GM21717 (cell line): ENCODE results near the gene IPO13.

Experiments
- ATAC-seq: cut with Tn5 transposase; IDR thresholded peaks from one replicate; pipeline ENCODE4 v1.9.1; 2021; ENCODE audit warnings: mild to moderate bottlenecking, moderate library complexity; ENCODE audit not compliant: unreplicated experiment

Gene IPO13

DNA sequence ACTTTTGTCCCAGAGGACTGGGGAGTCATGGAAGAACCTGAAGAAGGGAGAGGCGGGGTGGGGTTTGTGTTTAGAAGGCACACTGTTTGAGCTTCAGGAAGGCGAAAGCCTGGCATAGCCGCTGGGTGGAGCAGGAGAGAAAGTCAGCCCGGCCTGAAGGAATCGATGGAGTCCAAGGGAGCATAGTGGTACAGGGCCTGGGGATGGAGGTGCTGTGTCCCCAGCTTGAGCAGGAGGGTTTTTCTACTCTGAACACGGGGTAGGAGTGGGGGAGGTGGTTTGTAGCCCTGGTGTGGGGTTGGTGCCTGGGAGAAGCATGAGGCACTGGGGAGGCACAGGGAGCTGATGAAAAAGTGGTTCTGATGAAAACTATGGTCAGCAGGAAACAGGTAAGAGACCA is 40.0 kb downstream of the IPO13 start:
- ATAC-seq, result no peak

DNA sequence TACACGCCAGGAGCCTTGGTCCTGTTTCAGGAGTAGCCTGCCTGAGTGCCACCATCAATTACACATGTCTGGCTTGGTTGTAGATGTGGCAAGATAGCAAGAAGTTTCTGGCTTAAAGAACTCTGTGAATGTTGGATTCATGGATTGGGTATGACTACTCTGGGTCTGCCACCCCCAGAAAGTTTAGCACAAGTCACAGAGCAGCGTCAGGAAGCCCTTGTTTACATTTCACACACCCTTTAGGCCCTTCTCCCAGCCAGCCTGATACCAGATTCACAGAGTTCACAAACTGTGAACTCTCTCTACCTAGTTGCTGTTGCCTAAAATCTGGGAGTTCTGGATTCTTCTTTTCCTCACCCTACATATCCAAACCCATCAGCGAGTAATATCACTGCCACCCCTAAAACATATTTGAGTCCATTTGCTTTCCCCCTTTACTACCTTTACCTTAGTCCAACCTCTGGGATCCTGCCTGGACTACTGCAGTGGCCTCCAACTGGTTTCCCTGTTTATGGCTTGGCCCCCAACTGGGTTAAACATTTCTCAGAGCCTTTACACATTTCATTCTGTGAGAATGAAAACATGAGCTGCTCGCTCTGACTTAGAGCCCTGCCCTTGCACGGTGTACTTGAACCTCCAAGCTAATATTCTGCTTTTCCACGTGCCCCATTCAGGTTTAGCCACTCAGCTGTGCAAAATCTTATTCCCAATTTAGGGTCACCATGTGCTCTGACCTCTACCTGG is 40.6 kb downstream of the IPO13 start:
- no peak for ATAC-seq

DNA sequence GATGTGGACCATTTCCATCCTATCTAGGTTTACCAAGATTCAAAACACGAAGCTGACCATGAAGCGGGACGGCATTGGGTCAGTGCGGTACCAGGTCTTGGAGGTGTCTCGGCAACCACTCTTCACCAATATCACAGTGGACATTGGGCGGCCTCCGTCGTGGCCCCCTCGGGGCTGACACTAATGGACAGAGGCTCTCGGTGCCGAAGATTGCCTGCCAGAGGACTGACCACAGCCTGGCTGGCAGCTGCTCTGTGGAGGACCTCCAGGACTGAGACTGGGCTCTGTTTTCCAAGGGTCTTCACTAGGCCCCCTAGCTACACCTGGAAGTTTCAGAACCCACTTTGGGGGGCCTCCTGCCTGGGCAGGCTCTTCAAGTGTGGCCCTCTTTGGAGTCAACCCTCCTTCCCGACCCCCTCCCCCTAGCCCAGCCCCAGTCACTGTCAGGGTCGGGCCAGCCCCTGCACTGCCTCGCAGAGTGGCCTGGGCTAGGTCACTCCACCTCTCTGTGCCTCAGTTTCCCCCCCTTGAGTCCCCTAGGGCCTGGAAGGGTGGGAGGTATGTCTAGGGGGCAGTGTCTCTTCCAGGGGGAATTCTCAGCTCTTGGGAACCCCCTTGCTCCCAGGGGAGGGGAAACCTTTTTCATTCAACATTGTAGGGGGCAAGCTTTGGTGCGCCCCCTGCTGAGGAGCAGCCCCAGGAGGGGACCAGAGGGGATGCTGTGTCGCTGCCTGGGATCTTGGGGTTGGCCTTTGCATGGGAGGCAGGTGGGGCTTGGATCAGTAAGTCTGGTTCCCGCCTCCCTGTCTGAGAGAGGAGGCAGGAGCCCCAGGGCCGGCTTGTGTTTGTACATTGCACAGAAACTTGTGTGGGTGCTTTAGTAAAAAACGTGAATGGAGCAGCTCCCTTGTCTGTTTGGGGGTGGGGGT is 43.8 kb downstream of the IPO13 start:
- no peak for ATAC-seq

DNA sequence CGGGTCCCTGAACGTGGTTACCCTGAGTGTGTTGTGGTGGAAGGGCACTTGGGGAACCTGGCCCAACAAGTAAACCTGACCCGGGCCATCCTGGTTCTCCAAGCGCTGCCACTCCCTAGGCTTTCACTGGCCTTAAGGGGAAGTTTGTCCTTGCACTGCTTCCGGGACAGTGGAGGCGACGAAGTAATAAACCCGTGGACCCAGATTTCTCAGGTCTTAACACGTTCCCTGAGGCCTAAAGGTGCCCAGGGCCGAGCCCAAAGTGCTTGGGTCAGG is 44.4 kb downstream of the IPO13 start:
- ATAC-seq, result peak; percentile 4

DNA sequence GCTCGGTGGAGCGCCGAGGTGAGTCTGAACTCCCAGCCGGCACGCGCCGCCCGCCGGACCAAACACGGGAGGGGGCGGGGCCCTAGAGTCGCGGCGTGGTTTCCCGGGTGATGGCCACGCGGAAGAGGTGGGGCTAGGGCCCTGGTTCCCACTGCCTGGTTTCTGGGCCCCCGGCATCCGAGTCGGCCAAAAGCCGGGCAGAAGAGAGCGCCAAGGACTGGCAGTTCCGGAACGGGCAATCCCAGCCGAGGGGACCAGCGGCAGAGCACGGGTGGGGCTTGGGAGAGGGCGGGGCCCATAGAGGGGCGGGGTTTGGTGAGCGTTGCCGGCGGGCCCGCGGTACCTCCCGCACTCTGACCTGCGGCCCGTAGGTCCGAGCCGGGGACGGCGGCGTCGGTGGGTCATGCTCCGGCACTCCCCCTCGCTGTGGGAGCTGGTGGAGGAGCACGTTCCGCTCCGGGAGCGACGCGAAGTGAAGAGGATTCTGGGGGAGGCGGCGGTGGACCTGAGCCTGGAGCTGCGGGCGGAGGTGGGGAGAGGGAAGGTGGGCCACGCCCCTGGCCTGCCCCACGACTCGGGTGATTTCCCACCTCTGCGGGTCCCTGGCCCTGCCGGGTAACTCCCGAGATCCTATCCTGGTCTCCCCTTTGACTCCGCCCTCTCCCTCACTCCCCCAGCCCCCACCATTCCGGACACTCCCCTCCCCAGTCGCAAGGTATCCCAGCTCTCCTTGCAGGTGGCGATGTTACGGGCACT is 44.9 kb downstream of the IPO13 start, which contains the start of gene CCDC24:
Gene CCDC24, plus strand, starts transcription at position 124 of the 756 bp plus-strand sequence. Its CDS starts 280 bp downstream, at position 404.
- ATAC-seq, result peak; percentile 55

DNA sequence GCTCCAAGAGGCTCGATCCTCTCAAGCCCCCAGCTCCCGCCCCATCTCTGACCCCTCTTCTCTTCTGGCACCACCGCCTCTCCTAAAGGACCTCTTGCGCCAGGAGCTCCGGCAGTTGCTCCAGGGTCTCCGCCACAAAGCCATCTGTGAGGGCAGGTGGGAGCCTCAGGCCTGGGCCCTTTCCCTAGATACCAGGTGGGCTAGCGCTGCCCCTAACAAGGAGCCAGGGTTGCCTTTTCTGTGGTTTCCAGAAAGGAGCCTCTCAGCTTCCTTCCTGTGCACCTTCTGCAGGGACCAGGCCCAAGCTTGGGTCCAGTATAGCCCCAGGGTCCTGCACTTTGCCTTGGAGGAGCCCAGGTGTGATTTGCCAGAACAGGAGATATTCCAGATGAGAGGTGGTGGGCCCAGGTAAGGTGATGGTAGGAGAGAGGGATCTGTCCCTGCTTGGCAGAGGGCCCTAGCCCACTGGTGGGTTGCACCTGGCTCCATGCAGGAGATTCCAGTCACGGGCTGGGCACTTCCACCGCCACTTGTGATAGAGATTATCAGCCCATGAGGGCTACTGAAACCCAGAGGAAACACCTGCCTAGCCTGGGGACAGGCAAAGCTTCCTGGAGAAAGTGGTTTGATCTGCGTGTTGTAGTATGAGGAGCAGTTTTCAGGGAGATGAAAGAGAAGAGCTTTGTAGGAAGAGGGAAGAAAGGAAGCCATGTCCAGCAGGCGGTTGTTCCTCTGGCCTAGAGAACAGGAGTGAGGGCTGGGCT is 45.7 kb downstream of the IPO13 start:
- ATAC-seq, result no peak

DNA sequence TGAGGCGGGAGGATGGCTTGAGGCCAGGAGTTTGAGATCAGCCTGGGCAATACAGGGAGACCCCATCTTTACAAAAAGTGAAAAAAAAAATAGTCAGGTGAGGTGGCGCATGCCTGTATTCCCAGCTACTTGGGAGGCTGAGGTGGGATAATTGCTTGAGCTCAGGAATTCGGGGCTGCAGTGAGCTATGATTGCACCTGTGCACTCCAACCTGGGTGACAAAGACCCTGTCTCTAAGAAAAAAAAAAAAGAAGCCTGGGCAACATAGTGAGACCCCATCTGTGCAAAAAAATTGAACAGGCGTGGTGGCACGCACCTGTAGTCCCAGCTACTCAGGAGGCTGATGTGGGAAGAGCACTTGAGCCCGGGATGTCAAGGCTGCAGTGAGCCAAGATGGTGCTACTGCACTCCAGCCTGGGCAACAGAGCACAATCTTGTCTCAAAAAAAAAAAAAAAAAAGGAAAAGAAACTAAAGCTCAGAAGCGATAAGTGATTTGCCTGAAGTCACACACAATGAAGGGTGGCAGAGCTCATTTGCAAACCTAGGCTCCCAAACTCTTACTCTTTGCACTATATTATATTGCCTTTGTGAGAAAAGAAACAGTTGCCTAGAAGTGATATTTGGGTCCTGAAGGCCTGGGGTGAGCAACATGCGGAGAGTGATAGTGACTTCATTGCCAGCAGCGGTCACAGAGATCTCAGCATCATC is 46.6 kb downstream of the IPO13 start:
- no peak for ATAC-seq

DNA sequence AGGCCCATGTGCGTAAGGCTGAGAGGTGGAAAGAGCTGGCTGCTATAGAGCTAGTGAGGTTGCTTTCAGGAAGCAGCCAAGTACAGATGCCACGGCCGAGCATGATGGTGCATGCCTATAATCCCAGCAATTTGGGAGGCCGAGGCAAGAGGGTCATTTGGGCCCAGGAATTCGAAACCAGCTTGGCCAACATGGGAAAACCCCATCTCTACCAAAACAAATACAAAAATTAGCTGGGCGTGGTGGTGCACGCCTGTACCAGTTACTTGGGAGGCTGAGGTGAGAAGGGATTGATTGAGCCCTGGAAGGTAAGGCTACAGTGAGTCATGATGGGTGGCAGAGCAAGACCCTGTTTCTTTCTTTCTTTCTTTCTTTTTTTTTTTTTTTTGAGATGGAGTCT is 47.3 kb downstream of the IPO13 start:
- ATAC-seq, result no peak

DNA sequence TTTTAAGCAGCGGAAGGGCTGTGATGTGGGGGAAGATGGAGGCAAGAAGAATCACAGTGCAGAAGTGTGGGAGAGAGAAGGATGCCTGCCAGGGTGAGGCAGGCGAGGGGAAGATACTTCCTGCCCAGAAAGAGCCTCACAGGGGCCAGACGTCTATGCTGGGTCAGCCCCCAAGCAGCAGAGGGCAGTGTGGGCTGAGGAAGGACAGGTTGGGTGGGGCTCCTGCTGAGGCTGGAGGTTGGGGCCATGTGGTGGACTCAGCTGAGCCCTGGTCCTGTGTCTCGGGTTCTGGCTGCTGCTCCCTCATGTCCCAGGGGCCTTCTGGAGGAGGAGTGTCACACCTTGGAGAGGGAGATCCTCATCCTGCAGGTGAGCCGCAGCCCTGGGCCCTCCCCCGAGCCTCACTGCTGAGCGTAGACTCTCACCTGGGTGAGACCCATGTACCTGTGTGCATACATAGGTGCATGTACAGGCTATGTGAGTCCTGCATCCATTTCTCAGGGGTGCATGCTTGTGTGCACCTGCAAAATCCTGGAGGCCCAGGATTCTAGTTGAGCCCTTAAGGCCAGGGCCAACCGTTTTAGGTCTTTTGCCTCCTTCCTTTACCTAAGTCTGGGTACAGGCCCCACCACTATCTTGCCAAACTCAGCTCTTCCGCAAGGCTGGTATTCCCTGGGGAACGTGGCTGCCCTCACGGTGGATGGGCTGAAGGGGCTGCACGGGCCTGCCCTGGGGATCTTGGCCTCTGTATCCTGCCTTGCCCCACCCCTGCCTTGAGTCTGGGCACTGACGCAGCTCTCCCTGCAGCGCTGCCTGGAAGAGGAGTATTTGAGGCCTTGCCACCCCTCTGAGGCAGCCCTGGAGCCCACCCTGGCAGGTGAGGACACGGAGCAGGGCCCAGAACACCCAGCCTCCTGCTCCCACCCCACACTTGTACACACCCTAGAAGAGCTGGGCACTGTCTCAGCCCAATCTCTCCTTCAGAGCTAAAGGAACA is 48.3 kb downstream of the IPO13 start:
- ATAC-seq, result no peak

DNA sequence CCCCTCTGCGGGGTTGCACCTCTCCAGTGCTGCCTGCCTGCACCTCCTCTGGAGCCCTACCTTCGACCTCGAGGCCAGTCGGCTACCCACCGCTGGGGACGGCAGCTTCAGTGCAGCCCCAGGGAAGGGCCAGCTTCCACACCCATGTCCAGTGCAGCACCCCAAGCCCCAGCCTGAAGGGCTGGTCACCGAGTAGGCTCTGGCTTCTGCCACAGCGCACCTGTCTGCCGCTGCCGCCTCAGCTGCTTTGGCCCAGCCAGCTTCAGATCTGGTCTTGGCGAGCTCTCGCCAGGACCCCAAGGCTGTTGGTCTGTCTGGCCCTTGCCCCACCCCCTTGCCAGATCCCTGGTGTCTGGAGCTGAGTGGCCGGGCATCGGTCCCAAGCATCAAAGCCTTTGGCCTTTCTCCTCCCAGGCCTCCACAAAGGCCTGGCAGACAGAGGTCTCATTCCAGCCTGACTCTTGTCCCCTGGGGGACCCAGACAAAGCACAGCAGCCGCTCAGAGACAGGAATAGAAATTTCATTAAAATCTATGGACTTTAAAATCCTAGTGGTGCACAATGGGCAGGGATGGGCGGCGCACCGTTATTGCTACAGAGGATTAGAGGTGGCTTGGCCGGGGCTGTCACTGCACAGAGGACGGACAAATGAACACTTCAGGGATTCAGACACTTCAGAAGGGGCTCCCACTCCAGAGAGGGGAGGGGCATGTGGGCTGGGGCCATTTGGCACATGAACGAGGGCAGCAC is 49.4 kb downstream of the IPO13 start:
- ATAC-seq, result no peak

DNA sequence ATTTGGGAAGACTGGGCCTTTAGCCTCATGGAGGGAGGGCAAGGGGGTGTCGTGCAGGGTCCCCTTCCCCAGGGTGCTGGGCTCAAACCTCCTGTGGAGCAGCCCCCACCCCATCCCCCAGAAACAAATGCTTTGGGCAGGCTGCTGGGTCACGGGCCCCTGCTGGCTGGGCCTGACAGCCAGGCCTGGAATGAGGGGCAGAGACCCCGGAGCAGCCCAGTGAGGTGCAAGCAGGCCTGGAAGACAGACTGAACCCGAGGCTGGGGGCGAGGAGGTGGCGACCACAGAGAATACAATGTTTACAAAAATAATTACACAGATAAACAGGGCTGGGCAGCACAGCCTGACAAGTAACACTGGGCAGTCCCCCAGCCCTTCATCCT is 50.0 kb downstream of the IPO13 start:
- ATAC-seq, result no peak

DNA sequence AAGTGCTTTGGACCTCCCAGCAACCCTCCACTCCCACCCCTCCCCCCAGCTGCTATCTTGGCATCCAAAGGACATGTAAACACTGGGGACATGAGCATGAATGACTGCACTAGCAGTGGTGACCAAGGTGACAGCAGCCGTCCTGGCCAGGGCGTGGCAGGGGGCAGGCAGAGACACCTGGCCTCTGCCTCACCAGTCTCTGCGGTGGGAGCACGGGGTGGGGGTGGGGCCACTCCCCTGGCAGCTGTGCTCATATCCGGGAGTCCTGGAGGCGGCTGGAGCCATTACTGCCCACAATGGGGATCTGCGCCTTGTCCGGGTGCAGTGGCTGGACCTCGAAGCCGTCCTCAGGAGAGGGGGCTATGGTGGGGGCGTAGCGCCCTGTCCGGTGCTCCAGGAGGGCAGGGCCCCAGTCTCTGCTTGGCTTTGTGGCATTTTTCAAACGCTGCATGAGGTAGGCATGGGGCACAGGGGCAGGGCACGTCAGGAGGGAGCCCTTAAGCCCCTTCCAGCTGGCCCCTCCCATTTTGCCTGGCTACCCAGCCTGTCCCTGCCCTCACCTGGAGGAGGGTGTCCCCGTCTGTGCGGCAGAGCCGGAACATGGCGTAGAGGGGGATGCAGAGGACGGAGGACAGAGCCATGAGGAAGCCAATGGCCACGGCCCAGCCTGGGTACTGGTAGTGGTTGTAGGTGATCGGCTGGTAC is 50.7 kb downstream of the IPO13 start:
- ATAC-seq, result no peak

DNA sequence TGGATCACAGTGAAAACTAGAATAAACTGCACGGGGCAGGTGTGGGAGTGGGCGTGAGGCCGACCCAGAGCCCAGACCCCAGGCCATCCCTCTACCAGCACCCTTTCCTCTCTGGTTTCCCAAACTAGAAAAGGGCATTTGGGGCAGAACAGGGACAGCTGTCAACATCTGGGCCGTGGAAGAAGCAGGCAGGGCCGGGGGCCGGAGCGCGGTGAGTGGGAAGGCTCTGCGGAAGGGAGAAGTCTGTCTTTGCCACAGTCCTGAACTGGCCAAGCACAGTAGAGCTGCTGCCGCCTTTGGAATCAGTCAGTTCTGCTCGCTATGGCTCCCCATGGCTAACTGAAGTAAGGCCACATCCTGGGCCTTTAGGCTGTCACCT is 51.2 kb downstream of the IPO13 start:
- ATAC-seq, result no peak

DNA sequence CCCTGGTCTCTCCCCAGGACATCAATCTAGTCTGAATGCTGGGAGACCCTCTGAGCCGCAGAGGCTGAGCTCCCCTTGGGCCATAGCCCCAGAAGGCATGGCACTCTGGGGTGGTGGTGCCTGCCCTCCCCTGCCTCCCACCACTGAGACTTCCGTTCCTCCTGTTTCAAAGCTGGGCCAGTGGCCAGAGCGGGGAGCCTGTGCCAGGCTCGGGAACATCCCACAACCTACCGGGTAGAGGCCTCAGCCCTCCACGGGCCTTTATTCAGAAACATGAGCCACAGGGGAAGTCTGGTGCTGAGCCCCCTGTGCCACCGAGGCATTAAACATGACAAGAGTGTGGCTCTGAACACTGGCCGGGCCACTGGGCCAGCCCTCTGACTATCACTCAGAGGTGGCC is 52.7 kb downstream of the IPO13 start:
- no peak for ATAC-seq

DNA sequence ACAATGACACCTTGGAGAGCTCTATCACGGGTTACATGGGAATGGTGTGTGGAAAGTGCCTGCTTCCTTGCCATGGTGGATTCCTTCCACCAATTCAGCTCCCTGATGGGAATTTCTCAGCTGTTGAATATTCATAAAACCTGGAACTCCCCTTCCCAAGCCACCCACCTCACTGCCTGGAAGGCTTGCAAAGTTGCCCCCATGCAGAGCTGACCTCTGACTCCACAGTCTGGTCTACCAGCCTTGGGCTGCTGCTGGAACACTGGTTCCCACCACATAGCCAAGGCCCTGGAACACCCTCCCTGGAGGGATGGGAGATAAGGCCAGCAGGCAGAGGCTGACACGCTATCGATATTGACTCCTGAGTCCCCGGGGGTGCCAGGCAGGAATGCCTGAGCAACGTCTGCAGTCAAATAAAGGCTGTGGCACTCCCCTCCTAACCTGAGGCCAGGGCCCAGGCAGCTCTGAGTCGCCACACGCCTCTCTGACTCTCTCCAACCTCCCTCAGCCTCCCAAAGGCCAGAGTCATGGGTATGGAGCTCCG is 53.4 kb downstream of the IPO13 start:
- ATAC-seq, result no peak

DNA sequence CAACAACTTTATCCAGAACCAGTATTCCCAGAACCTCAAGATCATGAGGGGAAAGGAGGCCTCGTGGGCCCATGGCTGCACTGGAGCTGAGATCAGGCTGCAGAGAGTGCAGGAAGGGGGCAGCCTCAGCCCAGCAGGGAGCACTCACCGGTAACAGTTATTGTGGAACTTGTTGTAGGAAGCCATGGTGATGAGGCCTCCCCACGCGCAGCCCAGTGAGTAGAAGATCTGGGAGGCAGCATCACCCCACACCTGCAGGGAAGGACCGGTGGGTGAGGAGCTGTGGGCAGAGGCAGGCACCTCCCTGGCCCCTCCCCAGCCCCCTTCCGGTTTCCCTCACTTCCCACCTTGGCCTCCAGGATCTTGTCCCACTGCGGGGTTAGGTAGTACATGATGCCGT is 55.4 kb downstream of the IPO13 start:
- no peak for ATAC-seq

DNA sequence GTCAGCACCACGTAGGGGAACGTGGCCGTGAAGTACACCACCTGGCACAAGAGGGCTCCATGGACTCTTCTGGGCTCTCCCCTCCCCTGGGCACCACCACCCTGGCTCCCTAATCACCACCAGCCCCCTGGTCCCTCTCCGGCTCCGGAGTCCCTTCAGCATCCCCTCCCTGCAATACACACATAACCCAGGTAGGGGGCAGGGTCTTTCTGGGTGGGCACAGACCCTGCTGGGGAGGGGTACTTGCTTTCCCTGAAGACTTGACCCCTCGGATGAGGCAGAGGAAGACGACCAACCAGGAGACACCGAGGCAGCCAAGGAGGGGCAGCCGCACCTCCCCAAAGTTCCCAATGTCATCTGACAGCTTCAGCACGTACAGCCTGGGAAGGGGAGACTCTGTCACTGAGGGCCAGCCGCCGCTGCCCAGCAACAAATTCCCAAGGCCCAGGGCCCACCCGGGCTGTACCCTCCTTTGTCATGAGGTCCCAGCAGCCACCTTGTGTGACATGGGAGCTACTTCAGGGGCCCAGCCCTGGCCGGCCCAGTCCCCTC is 55.9 kb downstream of the IPO13 start:
- ATAC-seq, result no peak
